GM19099 (cell line): ENCODE results near the gene LDB3.

Experiments used
- POLR2A ChIP-seq: IDR thresholded peaks from 3 replicates; pipeline ENCODE4 v1.6.1; 2011; ENCODE audit warnings: low read depth; ENCODE audit not compliant: insufficient read length; ENCODE audit errors: extremely low read depth

Gene LDB3

DNA sequence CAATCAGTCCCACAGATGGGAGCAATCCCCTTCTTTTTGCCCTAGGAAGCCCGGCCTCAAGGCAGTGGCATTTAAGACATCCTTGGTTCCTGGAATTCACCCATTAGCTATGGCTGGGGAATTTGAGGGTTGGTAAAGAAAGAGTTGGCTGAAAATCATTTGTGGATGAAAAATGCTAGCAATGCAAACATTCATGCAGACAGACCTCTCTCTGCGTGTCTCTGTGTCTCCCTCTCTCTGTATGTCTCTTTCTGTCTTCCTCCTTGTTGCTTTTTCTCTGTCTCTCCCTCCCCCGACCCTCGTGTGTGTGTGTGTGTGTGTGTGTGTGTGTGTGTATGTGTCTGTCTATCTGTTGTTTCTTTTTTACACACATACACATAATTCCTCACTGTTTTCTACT is 19.4 kb downstream of the LDB3 start:
- no peak for TF ChIP-seq POLR2A

DNA sequence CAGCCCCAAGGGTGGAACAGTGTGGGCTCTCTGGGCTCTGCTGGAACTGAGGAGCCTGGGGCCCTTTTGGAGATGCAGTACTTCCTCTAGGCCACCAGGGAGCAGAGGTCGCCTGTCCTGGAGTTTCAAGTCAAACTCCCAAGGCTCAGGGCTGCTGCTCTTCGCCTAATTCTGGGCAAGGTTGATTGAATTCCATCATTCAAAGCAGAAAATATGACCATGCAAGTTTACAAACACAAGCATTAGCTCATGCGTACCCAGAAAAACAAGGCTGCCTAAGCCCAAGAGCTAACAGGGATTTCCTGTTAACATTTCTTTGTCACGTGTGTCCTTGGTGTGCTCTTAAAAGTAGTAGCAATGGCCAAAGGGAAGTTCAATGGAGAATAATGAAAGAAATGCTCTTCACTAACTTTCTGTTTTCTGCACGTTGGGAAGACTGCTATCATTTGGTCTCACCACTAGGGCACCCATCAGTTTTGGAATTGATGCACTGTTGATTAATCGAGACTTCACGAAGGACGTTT is 20.1 kb downstream of the LDB3 start:
- no peak for TF ChIP-seq POLR2A

- TF ChIP-seq POLR2A, result no peak
Measured at GRCh38 chr10:86689146-86689545, 20.8 kb downstream of the LDB3 start.

GRCh38 chr10:86690231-86690630 is 21.9 kb downstream of the LDB3 start:
- no peak for TF ChIP-seq POLR2A

DNA sequence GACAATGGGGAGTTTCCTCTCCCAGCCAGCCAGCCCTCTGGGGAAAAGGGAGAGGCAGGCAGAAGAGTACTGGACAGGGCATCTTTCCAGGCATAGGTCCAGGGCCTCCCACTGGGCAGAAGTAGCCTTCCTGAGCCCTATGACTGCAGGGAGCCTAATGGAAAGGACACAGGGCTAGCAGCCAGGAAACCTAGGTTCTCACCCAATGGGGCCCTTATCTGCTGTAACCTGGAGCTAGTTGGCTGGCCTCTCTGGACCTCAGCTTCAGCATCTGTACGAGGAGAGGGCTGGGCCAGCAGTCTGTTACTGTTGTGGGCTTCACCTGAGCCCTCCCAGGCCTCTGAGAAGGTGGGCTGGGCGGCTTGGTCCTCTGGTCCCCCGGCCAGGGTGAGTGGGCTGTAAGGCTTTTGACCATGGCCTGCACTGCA is 22.4 kb downstream of the LDB3 start:
- no peak for TF ChIP-seq POLR2A

- no peak for TF ChIP-seq POLR2A
Measured at GRCh38 chr10:86691333-86692022, 23.2 kb downstream of the LDB3 start.

GRCh38 chr10:86692023-86692514 is 23.8 kb downstream of the LDB3 start:
- no peak for TF ChIP-seq POLR2A

- TF ChIP-seq POLR2A, result no peak
Measured at GRCh38 chr10:86692664-86693063, 24.4 kb downstream of the LDB3 start.

- no peak for TF ChIP-seq POLR2A
Measured at GRCh38 chr10:86693275-86693674, 25.0 kb downstream of the LDB3 start.

GRCh38 chr10:86693721-86694369 is 25.5 kb downstream of the LDB3 start:
- TF ChIP-seq POLR2A, result no peak

GRCh38 chr10:86698207-86698940 is 30.1 kb downstream of the LDB3 start:
- TF ChIP-seq POLR2A, result no peak

GRCh38 chr10:86699125-86699524 is 30.8 kb downstream of the LDB3 start:
- no peak for TF ChIP-seq POLR2A

GRCh38 chr10:86699541-86699940 is 31.2 kb downstream of the LDB3 start:
- TF ChIP-seq POLR2A, result no peak

DNA sequence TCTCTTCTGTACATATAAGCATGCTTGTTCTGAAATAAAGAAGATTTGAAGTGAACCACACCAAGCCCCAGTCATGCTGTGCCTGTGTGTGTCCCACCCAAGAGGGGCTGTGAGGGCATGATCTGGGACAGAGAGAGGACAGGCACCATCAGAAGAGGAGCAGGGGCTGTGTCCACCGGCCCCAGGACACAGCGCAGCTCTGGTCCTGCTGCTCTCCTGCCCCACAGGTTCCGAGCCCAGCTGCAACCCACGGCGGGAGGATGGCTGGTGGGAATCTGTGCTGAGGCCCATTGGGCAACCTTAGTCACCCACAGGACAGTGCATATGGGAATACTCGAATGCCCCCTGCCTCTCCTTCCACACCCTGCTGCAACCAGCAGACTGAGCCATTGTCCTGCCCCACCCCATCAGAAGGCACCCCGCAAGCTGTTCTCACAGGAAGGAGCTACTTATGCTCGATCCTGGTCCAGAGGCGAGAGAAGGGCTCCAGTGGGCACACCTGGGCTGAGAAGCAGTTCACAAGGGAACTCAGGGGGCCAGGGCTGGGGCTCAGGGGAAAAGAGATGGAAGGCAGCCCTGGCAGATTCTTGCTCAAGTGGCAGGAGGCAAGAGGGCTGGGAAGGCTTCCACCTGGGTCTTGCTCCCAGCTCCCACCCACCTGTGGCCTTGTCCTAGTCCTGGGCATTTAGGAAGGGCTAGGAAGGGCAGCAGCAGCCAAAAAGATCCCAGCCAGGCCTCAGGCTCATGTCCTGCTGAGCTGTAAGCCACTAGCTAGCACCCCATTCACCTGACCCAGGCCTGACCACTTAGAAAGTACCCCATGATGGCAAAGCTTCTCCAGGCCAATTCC is 31.9 kb downstream of the LDB3 start:
- no peak for TF ChIP-seq POLR2A
